ENCODE results near the gene SORCS2. TPM values are rescaled to one million over a fixed set of nuclear protein-coding genes. Genes with fewer than 3 reads are reported as not detected.

The SORCS2 gene
- total RNA-seq, 1 experiment from 2014 or later = 0.15 TPM

- CTCF ChIA-PET = no interaction called here
These were observed 231.6 kb downstream of the SORCS2 start for GRCh38 chr4:7423801-7424552.

GRCh38 chr4:7424553-7425111 is 232.3 kb downstream of the SORCS2 start:
- POLR2A ChIA-PET = no interaction called here
- no TSS peak for BruUV-seq (replicated peaks)
- in situ Hi-C loops (cut with HindIII; ENCODE audit: low pct_unique_long_range_greater_than_20kb, low sequenced_read_pairs) = no loop called here

More at GRCh38 chr4:7423801-7424552, 231.6 kb downstream of the SORCS2 start:
- H3K4me3 ChIP-seq (ENCODE audit: low read depth in 2 of 2, low read length in 2 of 2) = no peak overlapping the region
- H3K9me3 ChIP-seq (ENCODE audit: control insufficient read depth, insufficient read depth, low read depth, low read length) = no peaks in the 10 kb centered on the region
- no peak overlapping the region for H3K27ac ChIP-seq (ENCODE audit: low read length)
- no peaks in the 10 kb centered on the region for H3K36me3 ChIP-seq (ENCODE audit: control insufficient read depth, insufficient read depth, low read length)
- H3K4me1 ChIP-seq (ENCODE audit: control insufficient read depth, insufficient read depth, low read length) = no peaks in the 10 kb centered on the region
- intact Hi-C loops (cut with micrococcal nuclease; ENCODE audit: unreplicated experiment) = no loop called here
- no TSS peak for BruUV-seq (replicated peaks)
- no peak for TF ChIP-seq TCF7L2 (IDR thresholded peaks at IDR 0.05; ENCODE audit: low read depth, low read length)
- TF ChIP-seq CTCF (IDR thresholded peaks at IDR 0.05) = no peak
- TF ChIP-seq SIN3A (IDR thresholded peaks at IDR 0.05; ENCODE audit: borderline replicate concordance, insufficient read depth, low read depth, low read length) = no peak
- TF ChIP-seq REST (IDR thresholded peaks at IDR 0.05; ENCODE audit: insufficient read depth in 1 of 2, low read depth in 2 of 2, low read length in 1 of 2) = no peak
- no peak for TF ChIP-seq POLR2AphosphoS5 (IDR thresholded peaks at IDR 0.05; ENCODE audit: low read depth, low read length)
- no peaks in the 10 kb centered on the region for H3K27me3 ChIP-seq (ENCODE audit: control insufficient read depth, insufficient read depth, low read length)
- DNase-seq (ENCODE audit: low read depth, low spot score) (no peak), ATAC-seq (no peak)
- in situ Hi-C loops (cut with HindIII; ENCODE audit: low pct_unique_long_range_greater_than_20kb, low sequenced_read_pairs) = no loop called here
- POLR2A ChIA-PET = no interaction called here

More at GRCh38 chr4:7424553-7425111, 232.3 kb downstream of the SORCS2 start:
- ATAC-seq = no peak
- intact Hi-C loops (cut with micrococcal nuclease; ENCODE audit: unreplicated experiment) = no loop called here
- Histone ChIP-seq H3K9me3 (ENCODE audit: control insufficient read depth, insufficient read depth, low read depth, low read length) (no peaks in the 10 kb centered on the region), H3K27me3 (ENCODE audit: control insufficient read depth, insufficient read depth, low read length) (no peaks in the 10 kb centered on the region), H3K4me1 (ENCODE audit: control insufficient read depth, insufficient read depth, low read length) (no peaks in the 10 kb centered on the region; the same call in 1 of the 2 replicates), H3K4me3 (ENCODE audit: low read depth in 2 of 2, low read length in 2 of 2) (no peak overlapping the region), H3K36me3 (ENCODE audit: control insufficient read depth, insufficient read depth, low read length) (no peaks in the 10 kb centered on the region), H3K27ac (ENCODE audit: low read length) (no peak overlapping the region)
- CTCF ChIA-PET = no interaction called here
- TF ChIP-seq POLR2AphosphoS5 (IDR thresholded peaks at IDR 0.05; ENCODE audit: low read depth, low read length) = no peak
- TF ChIP-seq CTCF (IDR thresholded peaks at IDR 0.05) = no peak
- no peak for TF ChIP-seq TCF7L2 (IDR thresholded peaks at IDR 0.05; ENCODE audit: low read depth, low read length)
- TF ChIP-seq SIN3A (IDR thresholded peaks at IDR 0.05; ENCODE audit: borderline replicate concordance, insufficient read depth, low read depth, low read length) = no peak
- TF ChIP-seq REST (IDR thresholded peaks at IDR 0.05; ENCODE audit: insufficient read depth in 1 of 2, low read depth in 2 of 2, low read length in 1 of 2) = no peak
- DNase-seq (ENCODE audit: low read depth, low spot score) = no peak

Measured in Panc1 (cell line).